ENCODE measurements around the gene FLT4.

The FLT4 gene

DNA sequence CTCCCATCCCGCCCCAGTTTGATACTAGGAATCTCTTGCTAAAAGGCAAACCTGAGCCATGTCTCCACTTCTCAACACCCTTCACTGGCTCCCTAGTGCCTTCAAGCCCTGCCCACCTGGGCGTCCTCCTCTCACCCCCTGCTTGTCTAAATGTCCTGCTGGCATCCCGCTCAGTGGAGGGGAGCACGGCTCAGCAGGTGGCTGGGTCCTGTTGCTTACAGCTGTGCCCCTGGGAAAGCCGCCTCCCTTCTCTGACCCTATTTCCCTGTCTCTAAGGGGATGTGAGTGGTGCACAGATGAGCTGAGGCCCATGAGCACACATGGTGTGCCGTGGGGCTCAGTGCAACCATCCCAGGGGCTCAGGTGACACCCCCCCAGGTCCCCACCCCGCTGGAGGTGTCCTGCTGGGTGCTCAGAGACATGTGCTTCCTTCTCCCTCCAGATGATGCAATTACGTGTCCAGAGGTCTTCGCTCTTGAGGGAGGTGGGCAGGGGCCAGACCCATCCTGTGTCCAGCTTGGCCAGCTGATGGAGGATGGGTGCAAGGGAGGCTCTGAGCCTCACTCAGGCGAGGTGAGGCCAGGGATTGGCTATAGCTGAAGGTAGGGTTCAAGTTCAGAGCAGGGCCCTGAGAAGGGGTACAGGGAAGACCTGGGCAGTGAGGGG is 24.1 kb downstream of the FLT4 start:
- no peak overlapping the region for H3K4me3 ChIP-seq (replicated peaks; ENCODE audit: low read depth, low read length)
- TF ChIP-seq, protein P1, sequence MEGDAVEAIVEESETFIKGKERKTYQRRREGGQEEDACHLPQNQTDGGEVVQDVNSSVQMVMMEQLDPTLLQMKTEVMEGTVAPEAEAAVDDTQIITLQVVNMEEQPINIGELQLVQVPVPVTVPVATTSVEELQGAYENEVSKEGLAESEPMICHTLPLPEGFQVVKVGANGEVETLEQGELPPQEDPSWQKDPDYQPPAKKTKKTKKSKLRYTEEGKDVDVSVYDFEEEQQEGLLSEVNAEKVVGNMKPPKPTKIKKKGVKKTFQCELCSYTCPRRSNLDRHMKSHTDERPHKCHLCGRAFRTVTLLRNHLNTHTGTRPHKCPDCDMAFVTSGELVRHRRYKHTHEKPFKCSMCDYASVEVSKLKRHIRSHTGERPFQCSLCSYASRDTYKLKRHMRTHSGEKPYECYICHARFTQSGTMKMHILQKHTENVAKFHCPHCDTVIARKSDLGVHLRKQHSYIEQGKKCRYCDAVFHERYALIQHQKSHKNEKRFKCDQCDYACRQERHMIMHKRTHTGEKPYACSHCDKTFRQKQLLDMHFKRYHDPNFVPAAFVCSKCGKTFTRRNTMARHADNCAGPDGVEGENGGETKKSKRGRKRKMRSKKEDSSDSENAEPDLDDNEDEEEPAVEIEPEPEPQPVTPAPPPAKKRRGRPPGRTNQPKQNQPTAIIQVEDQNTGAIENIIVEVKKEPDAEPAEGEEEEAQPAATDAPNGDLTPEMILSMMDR (IDR thresholded peaks at IDR 0.05; ENCODE audit: low read depth, low read length, missing control alignments), result no peak
- no peak for DNase-seq (ENCODE audit: extremely low read depth, low read depth)

DNA sequence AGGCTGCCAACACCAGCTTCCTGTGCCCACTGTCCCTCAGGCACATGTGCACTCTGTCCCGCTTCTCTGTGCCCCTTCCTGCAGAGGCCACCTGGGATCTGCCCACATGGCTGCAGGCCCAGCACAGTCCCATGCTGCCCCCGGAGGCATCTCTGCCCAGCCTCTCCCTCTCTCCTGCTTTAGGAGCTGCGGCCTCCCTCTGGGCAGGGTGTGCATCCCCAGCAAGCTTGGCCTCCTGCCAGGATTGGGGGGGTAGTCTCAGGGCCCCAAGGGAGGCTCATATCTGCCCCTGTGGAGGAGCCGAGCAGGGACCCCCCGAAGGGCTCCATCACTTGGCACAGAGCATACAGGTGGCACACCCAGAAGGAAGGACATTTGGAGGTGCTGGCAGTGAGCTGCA is 24.8 kb downstream of the FLT4 start:
- no peak overlapping the region for H3K4me3 ChIP-seq (replicated peaks; ENCODE audit: low read depth, low read length)
- TF ChIP-seq, protein P1 (IDR thresholded peaks at IDR 0.05; ENCODE audit: low read depth, low read length, missing control alignments), result no peak
- DNase-seq (ENCODE audit: extremely low read depth, low read depth), result no peak

- DNase-seq (ENCODE audit: extremely low read depth, low read depth), result no peak
- TF ChIP-seq, protein P1 (IDR thresholded peaks at IDR 0.05; ENCODE audit: low read depth, low read length, missing control alignments), result no peak
- H3K4me3 ChIP-seq (replicated peaks; ENCODE audit: low read depth, low read length), result no peak overlapping the region
These were observed 25.6 kb downstream of the FLT4 start for GRCh38 chr5:180623844-180624243.

- H3K4me3 ChIP-seq (replicated peaks; ENCODE audit: low read depth, low read length), result no peak overlapping the region
- TF ChIP-seq, protein P1 (IDR thresholded peaks at IDR 0.05; ENCODE audit: low read depth, low read length, missing control alignments), result no peak
- DNase-seq (ENCODE audit: extremely low read depth, low read depth), result no peak
These were observed 26.0 kb downstream of the FLT4 start for GRCh38 chr5:180623411-180623834.

DNA sequence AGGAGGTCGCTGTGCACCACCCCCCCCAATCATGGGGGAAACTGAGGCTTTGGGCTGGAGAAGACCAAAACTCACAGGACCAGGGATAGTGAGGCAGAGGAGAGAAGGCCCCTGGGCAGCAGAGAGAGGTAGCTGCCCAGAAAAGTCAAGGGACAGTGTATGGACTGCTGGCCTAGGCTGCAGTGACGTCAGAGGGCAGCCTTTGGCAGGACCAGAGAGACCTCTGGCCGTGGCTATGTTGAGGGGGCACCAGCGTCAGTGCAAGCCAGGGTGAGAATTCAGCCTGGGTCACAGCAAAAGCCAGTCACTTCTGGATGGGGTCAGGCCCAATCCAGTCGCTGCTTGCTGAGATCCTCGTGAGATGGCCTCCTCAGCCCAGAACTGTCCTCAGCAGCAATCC is 26.5 kb downstream of the FLT4 start:
- no peak for DNase-seq (ENCODE audit: extremely low read depth, low read depth)
- H3K4me3 ChIP-seq (replicated peaks; ENCODE audit: low read depth, low read length), result no peak overlapping the region
- TF ChIP-seq, protein P1 (IDR thresholded peaks at IDR 0.05; ENCODE audit: low read depth, low read length, missing control alignments), result no peak

DNA sequence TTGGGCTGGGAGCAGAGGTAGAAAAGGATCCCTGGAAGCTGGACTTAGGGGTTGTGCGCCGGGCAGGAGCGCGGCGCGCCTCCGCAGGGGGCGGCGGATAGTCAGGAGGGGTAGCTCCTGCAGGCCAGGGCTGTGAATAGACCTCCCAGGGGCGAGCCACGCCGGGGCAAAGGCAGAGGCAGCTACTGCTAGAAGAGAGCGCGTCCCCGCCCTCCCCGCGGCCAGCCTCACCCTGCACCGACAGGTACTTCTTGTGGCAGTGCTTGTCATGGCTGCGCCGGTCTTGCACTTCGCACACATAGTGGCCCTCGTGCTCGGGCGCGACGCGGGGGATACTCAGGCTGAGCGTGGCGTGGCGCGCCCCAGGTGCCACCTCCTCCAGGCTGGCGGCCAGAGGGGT is 28.1 kb downstream of the FLT4 start:
- no peak for DNase-seq (ENCODE audit: extremely low read depth, low read depth)
- TF ChIP-seq, protein P1 (IDR thresholded peaks at IDR 0.05; ENCODE audit: low read depth, low read length, missing control alignments), result no peak
- no peak overlapping the region for H3K4me3 ChIP-seq (replicated peaks; ENCODE audit: low read depth, low read length)

GRCh38 chr5:180620014-180620413 is 29.4 kb downstream of the FLT4 start:
- H3K4me3 ChIP-seq (replicated peaks; ENCODE audit: low read depth, low read length), result no peak overlapping the region
- DNase-seq (ENCODE audit: extremely low read depth, low read depth), result no peak
- TF ChIP-seq, protein P1 (IDR thresholded peaks at IDR 0.05; ENCODE audit: low read depth, low read length, missing control alignments), result no peak
